ENCODE measurements around the gene GPATCH4. TPM values are rescaled to one million over a fixed set of nuclear protein-coding genes. Genes with fewer than 3 reads are reported as not detected.

Gene GPATCH4
- total and polyA plus RNA-seq, 4 donors, result 7.6 to 23.6 (median 16.3) TPM

- no peaks in the 10 kb centered on the region for H3K4me1 ChIP-seq (ENCODE audit: control insufficient read depth in 4 of 4, insufficient read depth in 4 of 4, low read length in 3 of 4)
- DNase-seq (ENCODE audit: low spot score), result no peak
- TF ChIP-seq JUND (IDR thresholded peaks at IDR 0.05), result no peak
- TF ChIP-seq, protein P1, sequence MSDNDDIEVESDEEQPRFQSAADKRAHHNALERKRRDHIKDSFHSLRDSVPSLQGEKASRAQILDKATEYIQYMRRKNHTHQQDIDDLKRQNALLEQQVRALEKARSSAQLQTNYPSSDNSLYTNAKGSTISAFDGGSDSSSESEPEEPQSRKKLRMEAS (IDR thresholded peaks at IDR 0.05), result no peak
- no peak for TF ChIP-seq ATF3 (IDR thresholded peaks at IDR 0.05)
- TF ChIP-seq RAD21 (IDR thresholded peaks at IDR 0.05), result peak; percentile 46 to 65
- TF ChIP-seq REST (IDR thresholded peaks at IDR 0.05), result no peak
- TF ChIP-seq, protein P2, sequence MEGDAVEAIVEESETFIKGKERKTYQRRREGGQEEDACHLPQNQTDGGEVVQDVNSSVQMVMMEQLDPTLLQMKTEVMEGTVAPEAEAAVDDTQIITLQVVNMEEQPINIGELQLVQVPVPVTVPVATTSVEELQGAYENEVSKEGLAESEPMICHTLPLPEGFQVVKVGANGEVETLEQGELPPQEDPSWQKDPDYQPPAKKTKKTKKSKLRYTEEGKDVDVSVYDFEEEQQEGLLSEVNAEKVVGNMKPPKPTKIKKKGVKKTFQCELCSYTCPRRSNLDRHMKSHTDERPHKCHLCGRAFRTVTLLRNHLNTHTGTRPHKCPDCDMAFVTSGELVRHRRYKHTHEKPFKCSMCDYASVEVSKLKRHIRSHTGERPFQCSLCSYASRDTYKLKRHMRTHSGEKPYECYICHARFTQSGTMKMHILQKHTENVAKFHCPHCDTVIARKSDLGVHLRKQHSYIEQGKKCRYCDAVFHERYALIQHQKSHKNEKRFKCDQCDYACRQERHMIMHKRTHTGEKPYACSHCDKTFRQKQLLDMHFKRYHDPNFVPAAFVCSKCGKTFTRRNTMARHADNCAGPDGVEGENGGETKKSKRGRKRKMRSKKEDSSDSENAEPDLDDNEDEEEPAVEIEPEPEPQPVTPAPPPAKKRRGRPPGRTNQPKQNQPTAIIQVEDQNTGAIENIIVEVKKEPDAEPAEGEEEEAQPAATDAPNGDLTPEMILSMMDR (IDR thresholded peaks at IDR 0.05; ENCODE audit: low read depth, low read length, missing input control), result peak; percentile 23
- no peak for TF ChIP-seq FOXA1 (IDR thresholded peaks at IDR 0.05)
- TF ChIP-seq FOXA2 (IDR thresholded peaks at IDR 0.05), result no peak
- no peak for TF ChIP-seq GABPA (IDR thresholded peaks at IDR 0.05 in 1 of 2, conservative IDR thresholded peaks at IDR 0.05 in 1 of 2)
- no peak for TF ChIP-seq SP1 (IDR thresholded peaks at IDR 0.05)
- TF ChIP-seq ZBTB33 (IDR thresholded peaks at IDR 0.05), result no peak
- H3K36me3 ChIP-seq (ENCODE audit: control insufficient read depth in 4 of 4, insufficient read depth in 3 of 4, low read depth in 1 of 4, low read length in 3 of 4), result no peaks in the 10 kb centered on the region
- no peak overlapping the region for H3K27ac ChIP-seq (ENCODE audit: low read depth in 1 of 2, low read length in 2 of 2)
- H3K9me3 ChIP-seq (ENCODE audit: control insufficient read depth in 4 of 4, low read length in 3 of 4), result no peaks in the 10 kb centered on the region
- peaks cover 0 to 4% (median 0%) of the 10 kb centered on the region in 4 donors for H3K27me3 ChIP-seq (ENCODE audit: control insufficient read depth in 4 of 4, insufficient read depth in 4 of 4, low read length in 3 of 4)
- no peak overlapping the region for H3K9ac ChIP-seq (ENCODE audit: low read depth in 1 of 2, low read length in 2 of 2)
- 46% methylated on average over 6 of the region's 6 CpGs for WGBS
- no peak overlapping the region for H3K4me3 ChIP-seq (ENCODE audit: low read depth in 1 of 3, low read length in 3 of 3)
These were observed 7.7 kb upstream of the GPATCH4 start for GRCh38 chr1:156608981-156609380.

GRCh38 chr1:156608036-156608674, 6.9 kb upstream of the GPATCH4 start:
- no peak for DNase-seq (ENCODE audit: low spot score)
- TF ChIP-seq RAD21 (IDR thresholded peaks at IDR 0.05) (peak; percentile 95 to 96), HNF4G (IDR thresholded peaks at IDR 0.05) (no peak), REST (IDR thresholded peaks at IDR 0.05) (no peak), HNF4A (conservative IDR thresholded peaks at IDR 0.05) (no peak), YY1 (IDR thresholded peaks at IDR 0.05) (no peak), ATF3 (IDR thresholded peaks at IDR 0.05) (peak; percentile 56), FOXA2 (IDR thresholded peaks at IDR 0.05) (no peak), ZBTB33 (IDR thresholded peaks at IDR 0.05) (no peak), GABPA (IDR thresholded peaks at IDR 0.05 in 1 of 2, conservative IDR thresholded peaks at IDR 0.05 in 1 of 2) (no peak), FOXA1 (IDR thresholded peaks at IDR 0.05) (no peak)

More at GRCh38 chr1:156608036-156608674, 6.9 kb upstream of the GPATCH4 start:
- H3K4me3 ChIP-seq (ENCODE audit: low read depth in 1 of 3, low read length in 3 of 3), result no peak overlapping the region
- H3K27me3 ChIP-seq (ENCODE audit: control insufficient read depth in 4 of 4, insufficient read depth in 4 of 4, low read length in 3 of 4), result peaks cover 0 to 4% (median 0%) of the 10 kb centered on the region in 4 donors
- H3K9ac ChIP-seq (ENCODE audit: low read depth in 1 of 2, low read length in 2 of 2), result no peak overlapping the region
- H3K36me3 ChIP-seq (ENCODE audit: control insufficient read depth in 4 of 4, insufficient read depth in 3 of 4, low read depth in 1 of 4, low read length in 3 of 4), result no peaks in the 10 kb centered on the region
- H3K9me3 ChIP-seq (ENCODE audit: control insufficient read depth in 4 of 4, low read length in 3 of 4), result no peaks in the 10 kb centered on the region
- 27% methylated on average over 7 of the region's 7 CpGs for WGBS
- no peaks in the 10 kb centered on the region for H3K4me1 ChIP-seq (ENCODE audit: control insufficient read depth in 4 of 4, insufficient read depth in 4 of 4, low read length in 3 of 4)
- H3K27ac ChIP-seq (ENCODE audit: low read depth in 1 of 2, low read length in 2 of 2), result no peak overlapping the region

Measured in liver (tissue), 9 donors.